ENCODE data around the gene MYO16.

MYO16 gene

DNA sequence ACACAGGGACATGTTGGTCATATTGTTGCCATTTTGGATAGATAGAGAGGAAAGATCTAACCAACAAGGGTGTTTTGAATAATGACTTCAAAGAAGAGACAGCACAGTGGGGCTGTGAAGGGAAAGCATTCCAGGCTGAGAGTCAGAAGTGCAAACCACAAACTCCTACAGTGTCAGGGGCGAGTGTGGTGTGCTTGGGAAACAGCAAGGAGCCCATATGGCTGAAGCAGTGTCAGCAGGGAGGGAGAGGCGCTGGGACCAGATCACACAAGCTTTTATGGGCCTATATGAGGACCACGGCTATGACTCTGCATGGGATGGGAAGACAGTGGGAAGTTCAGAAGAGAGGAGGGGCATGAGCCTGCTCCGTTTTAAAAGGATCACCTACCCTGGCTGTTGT is 166.4 kb downstream of the MYO16 start:
- no peak for DNase-seq (ENCODE audit: low read depth in 2 of 2)

DNA sequence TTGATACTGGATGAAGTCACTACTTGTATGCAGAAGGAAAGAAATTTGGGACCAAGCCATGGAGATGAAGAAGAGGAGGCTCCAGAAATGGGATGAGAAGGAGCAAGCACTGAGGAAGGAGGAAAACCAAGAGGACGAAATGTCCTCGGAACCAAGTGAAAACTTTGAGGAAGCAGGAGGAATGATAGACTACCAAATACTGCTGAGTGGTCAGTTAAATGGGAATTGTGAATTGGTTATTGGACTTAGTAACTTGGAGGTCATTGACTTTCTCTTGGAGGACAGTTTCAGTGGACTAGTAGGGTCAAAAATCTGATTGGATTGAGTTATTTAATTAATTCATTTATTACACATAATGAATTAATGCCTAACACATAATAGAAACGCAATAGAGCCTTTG is 167.9 kb downstream of the MYO16 start:
- no peak for DNase-seq (ENCODE audit: low read depth in 2 of 2)

DNA sequence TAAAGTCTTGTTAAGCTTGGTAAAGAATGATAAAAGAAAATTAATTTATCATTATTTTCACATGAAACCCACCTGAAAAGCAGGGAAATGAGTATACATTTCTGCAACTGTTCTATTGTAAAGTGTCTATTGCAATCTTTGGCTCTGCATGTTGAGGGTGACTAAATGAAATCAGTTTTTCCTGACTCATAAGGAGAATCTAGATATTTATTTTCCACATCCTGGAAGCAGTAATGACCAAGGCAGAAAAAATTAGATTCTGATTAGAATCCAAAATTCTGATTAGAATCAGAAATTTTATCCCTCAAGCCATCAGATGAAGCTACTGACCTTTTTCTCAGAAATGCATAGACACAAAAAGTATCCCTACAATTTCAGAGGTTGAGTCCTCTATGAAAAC is 178.4 kb downstream of the MYO16 start:
- DNase-seq (ENCODE audit: low read depth in 2 of 2), result no peak

DNA sequence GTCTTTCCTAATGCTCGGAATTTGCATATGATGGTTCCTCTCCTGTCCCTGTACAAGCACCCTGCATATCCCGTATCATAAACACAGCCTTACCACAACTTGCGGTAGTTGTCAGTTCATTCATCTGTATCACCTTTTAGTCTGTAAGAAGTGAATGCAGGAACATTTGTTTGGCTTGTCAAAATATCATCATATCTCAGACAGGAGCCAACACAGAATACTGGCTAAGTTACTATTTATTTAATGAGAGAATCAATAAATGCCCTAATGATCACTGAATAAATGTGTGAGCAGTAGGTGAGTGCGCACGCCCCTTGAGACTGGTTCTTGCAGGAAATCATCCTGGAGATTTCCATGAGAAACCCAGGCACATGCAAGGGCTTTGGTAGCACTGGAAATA is 182.8 kb downstream of the MYO16 start:
- no peak for DNase-seq (ENCODE audit: low read depth in 2 of 2)

DNA sequence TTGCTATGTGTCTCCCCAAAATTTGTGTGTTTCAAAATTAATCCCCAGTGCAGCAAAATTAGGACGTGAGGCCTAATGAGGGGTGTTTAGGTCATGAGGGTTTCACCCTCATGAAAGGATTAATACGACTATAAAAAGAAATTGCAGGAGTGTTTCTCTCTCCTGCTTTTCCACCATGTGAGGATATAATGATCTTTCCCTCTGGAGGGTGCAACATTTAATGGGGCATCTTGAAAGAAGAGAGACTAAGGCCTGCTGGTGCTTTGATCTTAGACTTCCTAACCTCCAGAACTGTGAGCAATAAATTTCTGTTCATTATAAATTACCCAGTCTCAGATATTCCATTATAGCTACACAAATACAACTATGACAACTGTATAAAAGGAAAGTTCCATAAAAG is 183.2 kb downstream of the MYO16 start:
- no peak for DNase-seq (ENCODE audit: low read depth in 2 of 2)

DNA sequence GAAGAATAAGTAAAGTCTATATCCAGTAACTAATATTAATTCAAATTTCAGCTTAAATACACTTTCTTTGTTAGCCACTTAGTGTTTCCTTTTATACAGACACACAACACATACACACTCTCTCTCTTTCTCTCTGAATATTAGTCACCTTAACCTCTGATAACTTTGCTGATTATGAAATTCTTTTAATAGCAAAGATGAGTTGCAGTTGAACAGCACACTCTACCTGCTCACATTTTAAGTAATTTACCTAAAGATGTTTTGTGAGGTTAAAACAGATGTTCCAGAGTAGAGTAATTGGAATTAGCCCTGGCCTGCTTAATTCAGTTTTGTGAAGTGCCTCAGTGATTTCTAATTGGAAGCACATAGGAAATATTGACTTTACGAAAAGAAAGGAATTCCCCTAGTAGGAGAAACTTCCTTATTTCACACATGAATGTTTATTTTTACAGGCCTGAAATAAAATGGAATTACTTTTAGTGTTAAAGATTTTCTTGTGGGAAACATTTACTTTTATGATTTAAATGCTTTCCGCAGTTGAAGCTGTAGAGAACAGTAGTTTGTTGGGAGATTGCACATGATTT is 184.3 kb downstream of the MYO16 start:
- DNase-seq (ENCODE audit: low read depth in 2 of 2), result no peak

DNA sequence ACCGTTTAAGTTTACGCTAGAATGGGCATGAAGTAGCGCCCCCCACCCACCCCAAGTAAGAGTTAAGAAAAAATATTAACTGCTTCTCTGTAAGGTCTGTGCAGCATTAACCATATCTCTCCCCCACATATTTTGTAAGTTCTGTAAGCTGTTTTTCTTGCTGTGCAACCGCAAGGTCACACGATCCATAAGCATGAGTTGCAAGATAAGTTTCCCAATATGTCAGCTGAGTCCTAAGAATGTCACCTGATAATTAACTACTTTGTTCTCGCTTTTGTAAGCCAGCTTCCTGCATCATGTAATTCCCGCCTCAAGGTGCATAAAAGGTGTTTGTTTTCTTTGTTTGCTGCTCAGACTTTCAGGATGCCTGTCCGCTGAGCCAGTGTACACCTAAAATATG is 187.0 kb downstream of the MYO16 start:
- no peak for DNase-seq (ENCODE audit: low read depth in 2 of 2)

DNA sequence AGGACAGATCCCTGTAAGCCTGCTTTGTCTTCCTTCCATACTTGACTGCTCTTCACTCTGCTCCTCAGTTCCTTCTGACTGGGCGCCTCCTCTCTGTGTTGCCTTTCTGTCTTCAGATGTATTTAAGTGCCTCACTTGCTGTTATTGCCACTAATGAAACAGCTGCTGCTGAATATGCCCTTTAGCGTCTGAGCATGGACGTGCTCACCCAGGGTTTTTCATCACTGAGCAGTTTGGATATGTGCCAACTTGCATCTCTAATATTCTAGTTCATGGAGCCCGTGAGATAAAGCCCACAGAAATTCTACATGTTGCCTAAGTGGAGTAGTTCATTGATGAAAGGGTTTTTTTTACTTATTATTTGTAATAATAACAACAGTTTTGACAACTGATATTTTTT is 198.2 kb downstream of the MYO16 start:
- no peak for DNase-seq (ENCODE audit: low read depth in 2 of 2)

DNA sequence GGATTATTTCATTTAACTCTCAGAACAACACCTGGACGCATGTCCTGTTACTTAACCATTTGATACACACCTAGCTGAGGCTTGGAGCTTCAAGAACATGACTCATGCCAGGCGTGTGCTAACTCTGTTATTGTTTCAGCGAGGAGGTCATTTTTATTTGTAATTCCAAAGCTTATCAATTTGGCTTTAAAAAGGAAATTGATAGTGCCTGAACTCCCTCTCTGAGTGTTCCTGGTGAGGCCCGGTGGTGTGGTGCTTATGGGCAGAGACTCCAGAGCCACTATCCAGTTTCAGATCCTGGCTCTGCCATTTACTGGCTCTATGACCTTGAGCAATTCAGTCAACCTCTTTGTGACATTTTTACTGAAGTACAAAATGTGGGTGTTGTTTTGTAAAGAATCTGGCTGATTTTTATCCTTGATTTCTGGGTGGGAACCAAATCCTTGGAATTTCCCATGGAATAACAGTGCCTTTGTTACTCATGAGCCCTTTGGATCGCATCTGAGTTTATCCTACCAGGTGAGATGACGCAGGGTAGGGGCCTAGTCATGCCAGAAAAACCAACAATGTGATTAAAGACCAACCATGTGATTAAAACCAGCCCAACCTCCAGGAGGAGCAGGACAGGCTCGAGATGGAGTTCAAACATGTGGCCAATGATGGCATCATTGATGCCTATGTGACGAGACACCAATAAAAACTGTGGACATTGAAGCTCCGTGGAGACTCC is 198.8 kb downstream of the MYO16 start:
- DNase-seq (ENCODE audit: low read depth in 2 of 2), result no peak

DNA sequence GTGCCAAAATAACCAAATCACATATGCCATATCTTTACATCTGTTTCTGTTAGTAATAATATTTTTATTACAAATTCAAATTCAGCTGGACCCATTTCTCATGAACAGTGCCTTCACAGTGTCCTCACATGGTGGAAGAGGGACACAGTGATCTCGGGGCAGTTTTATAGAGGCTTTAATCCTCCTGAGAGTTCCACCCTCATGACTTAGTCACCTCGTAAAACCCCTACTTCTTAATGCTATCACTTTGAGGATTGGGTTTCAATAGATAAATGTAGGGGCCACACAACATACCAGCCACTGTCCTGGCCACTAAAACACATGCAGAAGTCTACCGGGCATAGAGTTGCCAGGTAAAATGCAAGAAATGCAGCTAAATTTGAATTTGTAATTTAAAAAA is 201.5 kb downstream of the MYO16 start:
- DNase-seq (ENCODE audit: low read depth in 2 of 2), result no peak

DNA sequence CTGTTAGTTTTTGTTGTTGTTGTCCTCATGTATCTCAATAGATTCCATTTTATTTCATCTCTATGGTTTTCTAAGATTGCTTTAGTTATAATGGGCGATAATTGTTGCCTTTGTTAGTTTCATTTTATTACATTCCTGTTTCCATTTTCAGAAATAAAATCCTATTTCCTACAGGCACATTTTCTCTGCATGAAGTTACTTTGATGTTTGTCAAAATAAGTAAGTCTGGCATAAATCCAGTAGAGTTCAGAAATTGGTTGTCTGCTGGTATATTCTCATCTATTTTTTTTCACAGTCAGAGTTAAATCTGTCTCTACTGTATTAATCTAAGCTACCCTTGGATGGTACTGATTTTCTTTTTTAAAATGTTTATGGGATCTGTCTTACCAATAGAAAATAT is 204.1 kb downstream of the MYO16 start:
- DNase-seq (ENCODE audit: low read depth in 2 of 2), result no peak

DNA sequence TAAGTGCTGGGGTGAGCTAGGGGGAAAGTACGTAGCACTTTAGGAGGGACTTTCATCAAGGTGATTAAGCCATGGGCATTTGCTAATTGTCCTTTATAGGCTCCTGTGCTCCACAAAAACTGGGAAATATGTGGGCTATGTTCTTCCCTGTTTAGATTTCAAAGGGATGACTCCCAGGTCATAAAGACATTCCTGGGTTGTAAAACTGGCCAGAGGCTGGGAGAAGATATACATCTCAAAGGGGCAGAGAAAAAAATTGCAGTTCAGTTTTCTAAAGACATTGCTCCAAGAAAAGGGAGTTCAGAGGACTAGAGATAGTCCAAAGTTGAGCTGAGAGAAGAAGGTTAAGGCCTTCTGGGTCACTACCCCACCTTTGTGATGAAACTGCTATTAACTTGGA is 204.8 kb downstream of the MYO16 start:
- no peak for DNase-seq (ENCODE audit: low read depth in 2 of 2)

DNA sequence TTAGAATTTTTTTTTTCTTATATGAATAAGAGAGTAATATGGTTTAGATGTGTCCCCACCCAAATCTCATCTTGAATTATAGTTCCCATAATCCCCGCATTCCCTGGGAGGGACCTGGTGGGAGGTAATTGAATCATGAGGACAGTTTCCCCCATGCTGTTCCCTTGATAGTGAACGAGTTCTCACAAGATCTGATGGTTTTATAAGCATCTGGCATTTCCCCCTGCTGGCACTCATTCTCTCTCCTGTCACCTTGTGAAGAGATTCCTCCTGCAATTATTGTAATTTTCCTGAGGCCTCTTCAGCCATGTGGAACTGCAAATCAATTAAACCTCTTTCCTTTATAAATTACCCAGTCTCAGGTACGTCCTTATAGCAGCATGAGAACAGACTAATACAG is 205.7 kb downstream of the MYO16 start:
- DNase-seq (ENCODE audit: low read depth in 2 of 2), result no peak

DNA sequence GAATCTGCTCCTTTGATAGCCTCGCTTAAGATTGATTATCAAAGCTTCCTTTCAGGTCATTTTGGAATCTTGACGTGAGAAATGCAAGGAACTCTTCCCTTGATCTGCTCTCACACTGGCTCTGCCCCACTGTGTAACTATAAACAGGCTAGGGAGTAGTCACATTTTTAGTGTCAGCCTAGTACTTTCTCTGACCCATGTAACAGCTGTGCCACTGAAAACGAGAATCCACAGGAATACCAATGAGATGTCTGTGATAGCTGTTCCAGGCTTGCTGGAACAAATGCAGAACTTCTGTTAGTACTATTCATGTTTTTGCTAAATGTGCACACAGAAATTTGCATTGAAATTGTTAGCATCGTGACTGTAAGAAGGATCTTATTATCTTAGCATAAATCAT is 221.3 kb downstream of the MYO16 start:
- no peak for DNase-seq (ENCODE audit: low read depth in 2 of 2)

DNA sequence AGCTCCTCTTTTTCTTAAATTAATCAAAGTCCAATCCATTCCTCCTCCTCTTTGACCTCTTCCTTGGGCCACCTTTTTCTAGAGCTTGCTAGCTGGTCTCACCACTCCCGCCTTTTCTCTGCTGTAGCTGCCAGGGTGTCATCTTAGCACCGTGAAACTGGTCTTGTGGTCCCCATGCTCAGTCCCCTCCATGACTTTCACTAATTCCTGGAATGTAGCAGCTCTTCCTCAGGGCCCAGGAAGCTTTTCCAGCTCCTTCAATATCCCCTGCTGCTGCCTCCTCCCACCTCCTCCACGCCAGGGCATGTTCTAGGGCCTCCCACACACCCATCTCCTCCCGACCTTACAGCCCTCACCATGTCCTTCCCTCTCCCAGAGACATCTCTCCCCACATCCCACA is 222.2 kb downstream of the MYO16 start:
- DNase-seq (ENCODE audit: low read depth in 2 of 2), result no peak

DNA sequence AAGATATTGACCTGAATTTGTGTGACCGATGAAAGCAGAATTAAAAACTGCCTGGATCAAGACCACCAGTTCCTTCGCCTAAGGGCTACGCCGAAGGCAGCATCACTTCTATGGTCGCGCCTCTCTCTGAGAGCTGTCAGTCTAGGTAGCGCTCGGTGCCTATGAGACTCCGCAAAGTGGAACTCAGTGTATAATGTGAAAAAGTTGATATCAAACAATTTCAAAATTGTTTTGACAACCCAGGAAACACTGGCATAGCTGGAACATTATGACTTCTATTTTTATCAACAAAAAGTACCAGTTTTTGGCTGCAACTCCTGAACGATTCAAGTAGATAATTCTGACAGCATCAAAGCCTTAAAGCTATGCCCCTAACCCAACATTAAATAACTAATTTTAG is 223.6 kb downstream of the MYO16 start:
- DNase-seq (ENCODE audit: low read depth in 2 of 2), result no peak

DNA sequence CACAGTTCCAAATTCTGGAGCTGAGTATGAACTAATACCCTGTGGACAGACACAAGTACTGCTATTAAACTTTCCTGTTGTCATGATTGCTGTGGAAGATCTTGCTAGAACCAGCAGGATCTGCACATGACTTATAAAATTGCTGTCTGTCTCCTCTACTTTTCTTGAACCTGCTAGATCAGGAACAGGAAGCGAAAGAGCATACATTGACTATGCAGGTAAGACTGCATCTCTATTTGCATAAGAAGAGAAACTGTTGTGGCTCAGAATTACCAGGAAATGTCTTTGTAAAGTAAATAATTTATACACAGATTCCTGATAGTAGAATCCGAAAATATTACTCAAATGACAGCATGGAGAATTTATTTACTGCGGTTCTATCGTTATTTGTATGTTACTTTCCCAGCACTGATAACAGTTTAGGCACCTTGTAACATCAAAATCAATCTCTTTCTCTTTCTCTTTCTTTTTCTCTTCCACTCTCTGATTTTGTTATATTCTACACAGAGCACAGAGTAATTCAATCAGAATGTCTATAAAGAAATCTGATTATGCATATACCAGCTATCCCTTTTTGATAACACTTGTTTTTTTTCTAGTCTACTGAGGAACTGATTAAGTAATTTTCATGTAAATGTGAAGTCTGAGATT is 226.5 kb downstream of the MYO16 start:
- DNase-seq (ENCODE audit: low read depth in 2 of 2), result no peak

DNA sequence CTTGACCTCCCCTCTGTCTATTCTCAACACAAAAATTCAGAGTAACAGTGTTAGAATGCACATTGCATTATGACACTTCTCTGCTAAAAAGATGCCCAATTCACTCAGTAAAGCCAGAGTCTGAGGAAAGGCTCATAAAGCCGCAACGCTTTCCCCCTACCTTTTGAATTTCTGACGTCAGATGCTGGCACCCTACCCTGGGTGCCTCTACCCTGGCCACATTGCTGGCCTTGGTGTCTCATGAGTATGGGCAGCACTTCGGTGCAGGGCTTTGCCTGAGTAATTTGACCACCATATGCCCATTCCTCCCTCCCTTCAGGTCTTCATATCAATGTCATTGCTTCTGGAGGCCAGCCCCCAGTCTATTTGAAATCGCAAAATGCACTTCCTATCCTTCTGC is 229.3 kb downstream of the MYO16 start:
- no peak for DNase-seq (ENCODE audit: low read depth in 2 of 2)

DNA sequence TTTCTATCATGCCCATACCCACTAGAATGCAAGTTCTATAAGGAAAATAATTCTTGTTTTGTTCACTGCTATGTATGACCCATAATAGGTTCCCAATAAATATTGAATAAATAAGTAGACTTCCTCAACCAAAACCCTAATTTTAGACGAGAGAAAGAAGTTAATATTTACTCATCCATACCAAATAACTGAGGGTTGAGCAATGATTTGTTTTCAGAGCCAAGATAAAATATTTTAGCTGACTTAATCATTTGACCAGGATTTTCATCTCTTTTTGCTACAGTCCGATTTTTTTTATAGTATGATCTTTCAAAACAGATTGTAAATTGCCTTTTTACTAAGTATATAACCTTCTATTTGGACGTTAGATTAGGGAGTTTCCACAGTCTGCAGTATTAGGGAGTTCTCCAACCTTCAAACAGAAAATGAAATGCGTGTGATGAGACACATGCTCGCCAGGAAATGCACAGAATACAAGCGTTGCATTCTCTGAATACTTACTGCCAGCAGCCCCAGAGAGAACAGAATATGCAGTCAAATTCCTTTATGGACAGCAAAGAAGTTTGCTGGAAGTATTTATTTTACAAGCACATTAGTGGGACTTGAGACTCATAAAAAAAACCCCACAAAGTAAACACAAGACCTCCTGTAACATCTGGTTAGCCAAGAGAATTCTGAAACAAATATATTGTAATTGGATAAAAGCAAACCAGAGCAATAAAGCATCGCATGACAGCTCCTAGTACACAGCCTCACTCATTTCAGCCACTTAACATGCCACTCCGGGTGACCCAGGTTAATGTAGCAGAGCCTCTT is 230.0 kb downstream of the MYO16 start:
- DNase-seq (ENCODE audit: low read depth in 2 of 2), result no peak

DNA sequence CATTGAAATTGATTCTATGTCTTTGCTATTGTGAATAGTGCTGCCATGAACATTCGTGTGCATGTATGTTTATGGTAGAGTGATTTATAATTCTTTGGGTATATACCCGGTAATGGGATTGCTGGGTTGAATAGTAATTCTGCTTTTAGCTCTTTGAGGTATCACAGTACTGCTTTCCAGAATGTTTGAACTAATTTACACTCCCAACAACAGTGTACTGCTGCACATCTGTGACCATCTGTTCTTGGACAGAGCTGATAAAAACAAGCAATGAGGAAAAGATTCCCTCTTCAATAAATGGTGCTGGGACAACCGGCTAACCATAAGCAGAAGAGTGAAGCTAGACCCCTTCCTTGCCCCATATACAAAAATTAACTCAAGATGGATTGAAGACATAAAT is 231.0 kb downstream of the MYO16 start:
- DNase-seq (ENCODE audit: low read depth in 2 of 2), result no peak

DNA sequence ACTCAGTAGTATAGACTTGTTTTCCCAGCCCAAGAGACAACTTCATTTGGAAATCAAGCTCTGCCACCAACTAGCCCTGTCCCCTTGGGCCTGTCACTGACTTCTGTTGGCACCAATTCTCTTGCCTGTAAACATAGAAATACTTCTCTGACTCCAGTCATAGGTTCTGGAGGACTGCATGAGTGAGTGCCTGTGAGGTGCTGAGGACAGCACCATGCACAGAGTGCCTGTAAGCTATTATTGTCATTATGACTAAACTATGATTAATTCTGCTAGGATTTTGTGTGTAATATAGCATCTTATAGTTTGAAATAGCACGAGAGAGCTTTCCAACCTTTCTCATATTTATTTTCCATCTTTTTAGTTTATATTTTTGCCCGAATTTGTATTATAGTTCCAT is 247.9 kb downstream of the MYO16 start:
- no peak for DNase-seq (ENCODE audit: low read depth in 2 of 2)

DNA sequence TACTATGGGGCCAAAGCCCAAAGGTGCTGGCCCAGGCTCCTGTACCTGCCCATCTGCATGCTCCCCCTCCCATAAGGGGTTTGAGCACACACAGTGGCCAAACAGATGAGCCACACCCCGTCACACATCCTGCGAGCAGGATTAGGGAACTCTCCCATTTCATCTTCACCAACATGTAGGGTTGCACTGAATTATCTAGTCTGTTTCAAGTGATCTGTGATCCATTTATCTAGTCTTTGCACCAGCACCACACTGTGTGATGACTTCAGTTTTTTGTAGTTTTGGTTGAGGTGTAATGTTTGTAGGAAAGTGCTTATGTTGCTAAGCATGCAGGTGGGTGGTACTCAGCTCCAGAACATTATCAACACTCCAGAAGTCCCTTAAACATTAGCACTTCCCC is 249.3 kb downstream of the MYO16 start:
- no peak for DNase-seq (ENCODE audit: low read depth in 2 of 2)
